Endodermal cell (in vitro differentiated cells): ENCODE measurements around the gene CCL27. TPM values are rescaled to one million over a fixed set of nuclear protein-coding genes. Genes with fewer than 3 reads are reported as not detected.

Experiments used
- DNase-seq: peaks from one replicate; pipeline ENCODE4 v3.0.0-alpha.2; 2017
- H3K27ac ChIP-seq: 2 replicates; pipeline ENCODE4 v1.5.1; 2013; ENCODE audit warnings: mild to moderate bottlenecking, low read depth, low read length, moderate library complexity
- H3K27me3 ChIP-seq: 2 replicates; pipeline ENCODE4 v1.6.1; 2013; ENCODE audit warnings: mild to moderate bottlenecking, low read length, moderate library complexity; ENCODE audit not compliant: insufficient read depth, control insufficient read depth, poor library complexity, severe bottlenecking
- H3K36me3 ChIP-seq: 2 replicates; pipeline ENCODE4 v1.7.0; 2013; ENCODE audit warnings: mild to moderate bottlenecking, low read length, moderate library complexity; ENCODE audit not compliant: control insufficient read depth, insufficient read depth
- H3K4me1 ChIP-seq: one replicate; pipeline ENCODE4 v1.7.0; 2013; ENCODE audit warnings: low read length; ENCODE audit not compliant: control insufficient read depth, insufficient read depth
- H3K4me3 ChIP-seq: 2 replicates; pipeline ENCODE4 v1.5.1; 2013; ENCODE audit warnings: mild to moderate bottlenecking, low read length, moderate library complexity
- H3K9ac ChIP-seq: 2 replicates; pipeline ENCODE4 v1.6.1; 2013; ENCODE audit warnings: mild to moderate bottlenecking, low read length, moderate library complexity; ENCODE audit not compliant: poor library complexity, severe bottlenecking; ENCODE audit errors: extremely low read depth
- H3K9me3 ChIP-seq: 2 replicates; pipeline ENCODE4 v1.6.1; 2013; ENCODE audit warnings: mild to moderate bottlenecking, low read length, moderate library complexity; ENCODE audit not compliant: control insufficient read depth
- H3K27ac Mint-ChIP-seq: 2 replicates; pipeline ENCODE4 v1.8.0; 2020; ENCODE audit warnings: mixed read lengths
- H3K27me3 Mint-ChIP-seq: 2 replicates; pipeline ENCODE4 v1.8.0; 2021; ENCODE audit warnings: mild to moderate bottlenecking, mixed read lengths; ENCODE audit not compliant: insufficient read depth
- H3K36me3 Mint-ChIP-seq: 2 replicates; pipeline ENCODE4 v1.8.0; 2020; ENCODE audit warnings: low read depth, mixed read lengths
- H3K4me1 Mint-ChIP-seq: 2 replicates; pipeline ENCODE4 v1.8.0; 2020; ENCODE audit warnings: mixed read lengths
- H3K4me3 Mint-ChIP-seq: 2 replicates; pipeline ENCODE4 v1.8.0; 2020; ENCODE audit warnings: mild to moderate bottlenecking, moderate library complexity, mixed read lengths
- H3K9me3 Mint-ChIP-seq: 2 replicates; pipeline ENCODE4 v1.8.0; 2020; ENCODE audit warnings: mild to moderate bottlenecking, mixed read lengths
- CTCF ChIP-seq: fragments of 200-600 bp; sonication (generic); conservative IDR thresholded peaks from 2 replicates; pipeline ENCODE4 v1.5.0; 2021; ENCODE audit warnings: antibody characterized with exemption, mild to moderate bottlenecking
- WGBS, 2 experiments: methylation state at CpG; one replicate each; pipeline versions ENCODE4 v1.1.5 to v1.1.7; 2013; ENCODE audit warnings: missing lambda C conversion rate in 2 of 2, mixed read lengths in 1 of 2; ENCODE audit not compliant: insufficient coverage in 1 of 2, insufficient read length in 1 of 2; 5-methylcytosine and 5-hydroxymethylcytosine counted together
- total RNA-seq, 2 donors: library from RNA; stranded (reverse); fragmentation: NEBNext Ultra II Directional in 1 of 2; extraction: Animal tissue kit (Norgen Biotek cat#: 25700) in 1 of 2; gene quantifications; 2 replicates in 1 of 2; 3 replicates in 1 of 2; pipeline ENCODE4 v1.2.1, GENCODE V29; 2021

The CCL27 gene
- total RNA-seq, 2 donors from 2014 or later: not detected

- H3K36me3 ChIP-seq: no peaks in the 10 kb centered on the region
- peak within 1 kb of the TSS; percentile 69 for H3K4me3 ChIP-seq
- no peak within 1 kb of the TSS for H3K9ac ChIP-seq
- peak; percentile 77 for DNase-seq
- H3K4me1 ChIP-seq: peaks cover 7% of the 10 kb centered on the region
- no peaks in the 10 kb centered on the region for H3K36me3 Mint-ChIP-seq
- H3K9me3 Mint-ChIP-seq: no peaks in the 10 kb centered on the region
- 3% methylated on average over 28 to 69 of the region's 69 CpGs for WGBS, 2 experiments
- peak within 1 kb of the TSS; percentile 56 for H3K4me3 Mint-ChIP-seq
- peaks cover 71% of the 10 kb centered on the region for H3K27me3 ChIP-seq
- no peak for TF ChIP-seq CTCF
- H3K27ac Mint-ChIP-seq: no peak within 1 kb of the TSS
- peaks cover 88% of the 10 kb centered on the region for H3K27me3 Mint-ChIP-seq
- H3K9me3 ChIP-seq: no peaks in the 10 kb centered on the region
- H3K27ac ChIP-seq: no peak within 1 kb of the TSS
- peaks cover 24% of the 10 kb centered on the region for H3K4me1 Mint-ChIP-seq
These were observed 33.6 kb downstream of the CCL27 start, which contains the start of gene ARID3C for GRCh38 chr9:34628656-34629490. Gene ARID3C, minus strand, starts transcription at chr9:34629066. Its CDS starts 1,052 bp downstream, at chr9:34628014.

GRCh38 chr9:34627716-34628655 is 34.5 kb downstream of the CCL27 start:
- 54 to 67% methylated on average over 9 to 20 of the region's 20 CpGs for whole genome bisulfite sequencing, 2 experiments

More at GRCh38 chr9:34627716-34628655, 34.5 kb downstream of the CCL27 start:
- no peaks in the 10 kb centered on the region for H3K9me3 ChIP-seq
- H3K4me1 ChIP-seq: peaks cover 7% of the 10 kb centered on the region
- no peak overlapping the region for H3K27ac Mint-ChIP-seq
- H3K27me3 Mint-ChIP-seq: peaks cover 92% of the 10 kb centered on the region
- H3K36me3 Mint-ChIP-seq: no peaks in the 10 kb centered on the region
- H3K4me1 Mint-ChIP-seq: peaks cover 24% of the 10 kb centered on the region
- peak overlapping the region; percentile 69 for H3K4me3 ChIP-seq
- DNase-seq: no peak
- H3K9ac ChIP-seq: no peak overlapping the region
- peak overlapping the region; percentile 56 for H3K4me3 Mint-ChIP-seq
- H3K9me3 Mint-ChIP-seq: no peaks in the 10 kb centered on the region
- TF ChIP-seq CTCF: no peak
- no peak overlapping the region for H3K27ac ChIP-seq
- peaks cover 71% of the 10 kb centered on the region for H3K27me3 ChIP-seq
- H3K36me3 ChIP-seq: no peaks in the 10 kb centered on the region
